Activated T-helper 1 cell treated with anti-CD3 and anti-CD28 coated beads, Interleukin-12 subunit alpha, Interleukin-12 subunit beta, Interleukin-2, Interleukin-4 antibody, amounts not matched to agents 30 ng/mL and 10 ng/mL and 1 ng/mL, durations not matched to agents 14 hours and 24 hours and 36 hours (primary cell): ENCODE data around the gene ARHGAP30. TPM values are rescaled to one million over a fixed set of nuclear protein-coding genes. Genes with fewer than 3 reads are reported as not detected.
"Not testable (repeated sequence)": the region's sequence is repeated elsewhere in the genome, so short reads cannot be mapped to it uniquely, and the experiment has no call there.

Experiments used
- DNase-seq: peaks from one replicate; pipeline ENCODE4 v3.0.0; 2021; ENCODE audit warnings: low spot score
- H3K27ac Mint-ChIP-seq: one replicate; pipeline ENCODE4 v1.8.0; 2021; ENCODE audit warnings: mild to moderate bottlenecking, mixed read lengths
- H3K27me3 Mint-ChIP-seq: one replicate; pipeline ENCODE4 v1.8.0; 2022; ENCODE audit warnings: mild to moderate bottlenecking, moderate library complexity, mixed read lengths; ENCODE audit not compliant: insufficient read depth
- H3K36me3 Mint-ChIP-seq: one replicate; pipeline ENCODE4 v1.8.0; 2021; ENCODE audit warnings: low read depth, mixed read lengths
- H3K4me1 Mint-ChIP-seq: one replicate; pipeline ENCODE4 v1.8.0; 2021; ENCODE audit warnings: low read depth, mixed read lengths
- H3K4me3 Mint-ChIP-seq: one replicate; pipeline ENCODE4 v1.8.0; 2021; ENCODE audit warnings: mild to moderate bottlenecking, moderate library complexity, mixed read lengths
- H3K9me3 Mint-ChIP-seq: one replicate; pipeline ENCODE4 v1.8.0; 2021; ENCODE audit warnings: mixed read lengths
- intact Hi-C: fragments of 100-400 bp; cut with micrococcal nuclease; formaldehyde crosslinking; loops from one replicate; pipeline ENCODE4 v1.15.1; 2024
- total RNA-seq: library from RNA; stranded (reverse); gene quantifications from 2 replicates; pipeline ENCODE4 v1.2.3, GENCODE V29; 2022

Gene ARHGAP30
- total RNA-seq, 1 donor from 2014 or later, result 149 TPM

DNA sequence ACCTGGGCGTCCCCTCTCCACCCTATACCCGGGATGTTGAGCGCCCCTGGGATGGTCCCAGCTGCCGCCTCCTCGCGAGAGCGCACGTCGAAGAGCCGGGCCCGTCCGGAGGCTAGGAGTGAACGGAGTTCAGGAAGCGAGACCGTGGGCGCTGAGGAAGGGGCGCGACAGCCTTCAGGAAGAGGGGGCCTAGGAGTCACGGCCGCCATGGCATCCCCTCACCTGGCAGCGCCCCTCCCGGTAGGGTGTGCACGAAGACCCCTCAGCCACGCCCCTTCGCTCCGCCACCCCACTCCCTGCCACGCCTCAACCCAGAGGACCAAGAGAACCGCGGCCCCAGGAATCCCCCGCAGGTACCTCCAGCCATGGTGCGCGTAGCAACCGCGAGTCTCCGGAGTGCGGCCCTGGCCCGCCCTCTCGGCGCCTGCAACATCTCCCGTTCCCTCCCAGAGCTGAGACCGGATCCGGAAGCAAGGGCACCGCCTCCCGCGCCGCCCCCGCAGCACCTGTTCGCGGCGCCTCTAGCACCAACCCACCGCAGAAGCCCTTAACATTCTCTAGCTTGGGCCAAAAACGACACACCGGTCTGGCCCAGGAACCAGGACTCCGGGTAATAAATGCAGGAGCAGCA lies 31.1 kb downstream of the ARHGAP30 start, which contains the start of gene TSTD1:
TSS of gene TSTD1 (minus strand) at position 442 of the 631 bp plus-strand sequence. CDS start at position 367, 75 bp downstream.
- H3K4me3 Mint-ChIP-seq, result peak within 1 kb of the TSS; percentile 89
- peak within 1 kb of the TSS; percentile 93 for H3K27ac Mint-ChIP-seq
- intact Hi-C loops, result loop anchor here (1.0 to 2.0 kb wide), 4 partner anchors 8 to 80 kb away; partner anchors contain the start of genes F11R, NIT1 and PFDN2
- peak; percentile 83 for DNase-seq
- H3K9me3 Mint-ChIP-seq, result no peaks in the 10 kb centered on the region
- no peaks in the 10 kb centered on the region for H3K27me3 Mint-ChIP-seq
- peaks cover 42% of the 10 kb centered on the region for H3K4me1 Mint-ChIP-seq
- peaks cover 28% of the 10 kb centered on the region for H3K36me3 Mint-ChIP-seq

DNA sequence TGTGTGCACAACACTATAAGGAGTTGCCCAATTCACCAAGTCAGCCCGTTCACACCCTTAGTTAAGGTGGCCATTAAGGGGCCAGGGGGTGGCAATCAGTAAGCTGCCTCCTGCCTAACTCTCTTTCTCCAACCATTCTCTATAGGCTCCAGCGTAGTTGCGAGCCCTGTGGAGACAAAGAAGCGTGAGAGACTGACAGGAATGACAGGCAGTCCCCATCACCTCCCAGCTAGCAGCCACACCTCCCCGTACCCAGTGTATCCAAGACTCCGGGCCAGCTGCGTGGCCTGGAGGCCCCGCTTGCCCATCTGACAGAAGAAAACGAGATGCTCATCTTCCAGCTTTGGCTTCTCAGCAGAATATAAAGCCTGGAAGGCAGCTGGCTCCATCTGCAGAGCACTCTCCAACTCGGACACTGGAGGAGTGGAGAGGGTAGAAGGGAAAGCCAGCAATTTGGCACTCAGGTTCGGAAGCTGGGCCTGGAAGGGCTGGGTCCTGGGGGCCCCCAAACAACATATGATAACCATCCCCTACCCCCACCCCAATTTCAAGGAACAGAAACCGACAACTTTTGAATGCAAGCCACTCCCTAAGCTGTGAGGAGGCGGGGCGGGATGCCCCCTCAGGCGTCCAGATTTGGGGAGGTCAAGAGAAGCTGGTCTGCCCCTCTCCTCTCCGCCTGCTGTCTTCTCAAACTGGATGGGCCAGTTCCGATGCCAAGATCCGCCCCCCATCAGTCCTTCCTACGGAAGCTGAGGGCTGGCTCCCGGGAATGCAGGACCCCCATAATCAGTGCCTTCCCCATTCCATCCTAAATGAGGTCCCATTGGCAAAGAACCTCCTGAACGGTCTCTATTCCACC lies 31.8 kb downstream of the ARHGAP30 start:
- intact Hi-C loops, result loop anchor here (1.0 to 2.0 kb wide), 4 partner anchors 8 to 81 kb away; partner anchors contain the start of genes F11R, NIT1 and PFDN2
- Mint-ChIP-seq H3K9me3 (no peaks in the 10 kb centered on the region), H3K27ac (peak overlapping the region; percentile 58), H3K36me3 (peaks cover 28% of the 10 kb centered on the region), H3K4me3 (peak overlapping the region; percentile 89), H3K4me1 (peaks cover 40% of the 10 kb centered on the region), H3K27me3 (no peaks in the 10 kb centered on the region)
- no peak for DNase-seq

DNA sequence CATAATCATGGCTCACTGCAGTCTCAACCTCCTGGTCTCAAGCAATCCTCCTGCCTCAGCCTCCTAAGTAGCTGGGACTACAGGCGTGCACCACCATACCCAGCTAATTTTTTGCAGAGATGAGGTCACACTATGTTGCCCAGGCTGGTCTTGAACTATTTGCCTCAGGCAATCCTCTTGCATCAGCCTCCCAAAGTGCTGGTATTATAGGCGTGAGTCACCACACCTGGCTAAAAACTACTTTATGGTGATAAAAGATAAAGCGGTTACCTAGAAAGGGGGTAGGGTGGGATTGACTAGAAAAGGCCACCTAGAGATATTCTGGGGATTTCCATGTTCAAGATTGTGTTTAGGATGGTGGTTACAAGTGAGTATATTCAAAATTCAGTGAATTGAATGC lies 35.9 kb downstream of the ARHGAP30 start:
- H3K9me3 Mint-ChIP-seq, result no peaks in the 10 kb centered on the region
- no peak overlapping the region for H3K4me3 Mint-ChIP-seq
- no peak for DNase-seq
- H3K36me3 Mint-ChIP-seq, result peaks cover 12% of the 10 kb centered on the region
- H3K27ac Mint-ChIP-seq, result no peak overlapping the region
- intact Hi-C loops, result no loop called here
- no peaks in the 10 kb centered on the region for H3K27me3 Mint-ChIP-seq
- H3K4me1 Mint-ChIP-seq, result peaks cover 31% of the 10 kb centered on the region

DNA sequence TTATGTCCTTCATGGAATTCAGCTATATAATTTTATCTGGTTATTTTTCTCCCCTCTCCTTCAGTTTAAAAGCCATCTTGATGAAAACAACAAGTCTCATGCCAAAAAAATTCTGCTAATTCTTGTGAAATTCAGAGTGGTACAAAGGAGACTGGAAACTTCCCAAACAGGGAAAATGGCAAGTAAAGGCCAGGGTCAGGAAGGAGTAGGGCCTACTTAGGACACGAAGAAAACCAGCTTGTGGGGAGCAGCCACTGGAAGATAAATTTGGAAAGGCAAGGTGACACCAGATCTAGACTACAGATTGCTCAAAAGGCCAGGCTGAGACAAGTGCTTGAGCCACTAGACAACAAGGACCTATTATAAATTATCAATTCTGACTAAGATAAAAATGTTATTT lies 37.3 kb downstream of the ARHGAP30 start:
- intact Hi-C loops, result no loop called here
- Mint-ChIP-seq H3K4me3 (no peak overlapping the region), H3K36me3 (peaks cover 11% of the 10 kb centered on the region), H3K9me3 (no peaks in the 10 kb centered on the region), H3K27ac (peak overlapping the region; percentile 5), H3K4me1 (peaks cover 22% of the 10 kb centered on the region), H3K27me3 (no peaks in the 10 kb centered on the region)
- DNase-seq, result no peak

DNA sequence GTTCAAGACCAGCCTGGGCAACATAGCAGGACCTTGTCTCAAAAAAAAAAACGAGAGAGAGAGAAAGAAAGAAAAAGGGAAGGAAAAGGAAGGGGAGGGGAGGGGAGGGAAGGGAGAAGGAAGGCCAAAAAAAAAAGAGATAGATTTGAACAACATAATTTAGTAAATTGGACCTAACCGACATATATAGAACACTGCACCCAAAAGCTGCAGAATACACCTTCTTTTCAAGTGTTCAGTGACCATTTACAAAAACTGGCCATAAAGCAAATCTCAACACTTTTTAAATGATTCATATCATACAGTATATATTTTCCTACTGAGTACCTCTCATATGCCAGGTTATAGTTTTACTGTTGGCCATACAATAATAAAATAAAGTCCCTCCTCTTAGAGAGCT lies 37.8 kb downstream of the ARHGAP30 start:
- Mint-ChIP-seq H3K4me1 (peaks cover 22% of the 10 kb centered on the region), H3K36me3 (peaks cover 15% of the 10 kb centered on the region), H3K27me3 (no peaks in the 10 kb centered on the region), H3K27ac (no peak overlapping the region), H3K4me3 (no peak overlapping the region), H3K9me3 (peaks cover 5% of the 10 kb centered on the region)
- intact Hi-C loops, result no loop called here
- DNase-seq, result no peak

DNA sequence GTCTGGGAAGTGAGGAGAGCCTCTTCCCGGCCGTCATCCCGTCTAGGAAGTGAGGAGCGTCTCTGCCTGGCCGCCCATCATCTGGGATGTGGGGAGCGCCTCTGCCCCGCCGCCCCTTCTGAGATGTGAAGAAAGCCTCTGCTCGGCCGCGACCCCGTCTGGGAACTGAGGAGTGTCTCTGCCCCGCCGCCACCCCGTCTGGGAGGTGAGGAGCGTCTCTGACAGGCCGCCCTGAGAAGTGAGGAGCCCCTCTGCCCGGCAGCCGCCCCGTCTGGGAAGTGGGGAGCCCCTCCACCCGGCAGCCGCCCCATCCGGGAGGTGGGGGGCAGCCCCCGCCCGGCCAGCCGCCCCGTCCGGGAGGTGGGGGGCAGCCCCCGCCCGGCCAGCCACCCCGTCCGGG lies 40.2 kb downstream of the ARHGAP30 start:
- H3K4me3 Mint-ChIP-seq, intact Hi-C loops, H3K27ac Mint-ChIP-seq, H3K9me3 Mint-ChIP-seq, H3K27me3 Mint-ChIP-seq, DNase-seq: not testable (repeated sequence)
- H3K36me3 Mint-ChIP-seq, result peaks cover 16% of the 10 kb centered on the region
- peaks cover 26% of the 10 kb centered on the region for H3K4me1 Mint-ChIP-seq

DNA sequence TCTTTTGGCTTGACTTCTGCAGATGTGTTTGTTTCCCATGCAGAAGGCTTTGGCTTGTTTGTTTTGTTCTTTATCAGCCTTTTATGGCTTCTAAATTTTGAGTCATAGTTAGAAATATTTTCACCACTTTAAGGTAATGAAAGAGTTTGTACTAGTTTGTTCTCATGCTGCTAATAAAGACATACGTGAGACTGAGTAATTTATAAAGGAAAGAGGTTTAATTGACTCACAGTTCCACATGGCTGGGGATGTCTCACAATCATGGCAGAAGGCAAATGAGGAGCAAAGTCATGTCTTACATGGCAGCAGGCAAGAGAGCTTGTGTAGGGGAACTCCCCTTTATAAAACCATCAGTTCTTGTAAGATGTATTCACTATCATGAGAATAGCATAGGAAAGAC lies 42.7 kb downstream of the ARHGAP30 start:
- H3K4me1 Mint-ChIP-seq, result peaks cover 15% of the 10 kb centered on the region
- not testable (repeated sequence) for DNase-seq, H3K4me3 Mint-ChIP-seq

DNA sequence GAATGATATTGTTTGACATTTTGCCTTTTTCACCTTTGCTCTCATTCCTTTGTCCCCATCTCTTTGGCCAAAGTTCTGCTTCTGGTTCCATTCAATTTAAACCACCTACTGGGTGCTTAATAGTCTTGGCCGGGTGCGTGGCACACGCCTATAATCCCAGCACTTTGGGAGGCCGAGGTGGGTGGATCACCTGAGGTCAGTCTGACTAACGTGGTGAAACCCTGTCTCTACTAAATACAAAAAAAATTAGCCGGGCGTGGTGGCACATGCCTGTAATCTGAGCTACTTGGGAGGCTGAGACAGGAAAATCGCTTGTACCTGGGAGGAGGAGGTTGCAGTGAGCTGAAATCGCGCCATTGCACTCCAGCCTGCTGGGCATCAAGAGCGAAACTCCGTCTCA lies 47.3 kb downstream of the ARHGAP30 start:
- DNase-seq, H3K27me3 Mint-ChIP-seq, H3K27ac Mint-ChIP-seq, intact Hi-C loops, H3K36me3 Mint-ChIP-seq, H3K9me3 Mint-ChIP-seq: not testable (repeated sequence)
- H3K4me3 Mint-ChIP-seq, result peak overlapping the region; percentile 41
- H3K4me1 Mint-ChIP-seq, result peaks cover 43% of the 10 kb centered on the region

More for the DNA sequence above, 42.7 kb downstream of the ARHGAP30 start:
- intact Hi-C loops, H3K27me3 Mint-ChIP-seq, H3K9me3 Mint-ChIP-seq: not testable (repeated sequence)
- H3K27ac Mint-ChIP-seq, result peak overlapping the region; percentile 20
- peaks cover 11% of the 10 kb centered on the region for H3K36me3 Mint-ChIP-seq

DNA sequence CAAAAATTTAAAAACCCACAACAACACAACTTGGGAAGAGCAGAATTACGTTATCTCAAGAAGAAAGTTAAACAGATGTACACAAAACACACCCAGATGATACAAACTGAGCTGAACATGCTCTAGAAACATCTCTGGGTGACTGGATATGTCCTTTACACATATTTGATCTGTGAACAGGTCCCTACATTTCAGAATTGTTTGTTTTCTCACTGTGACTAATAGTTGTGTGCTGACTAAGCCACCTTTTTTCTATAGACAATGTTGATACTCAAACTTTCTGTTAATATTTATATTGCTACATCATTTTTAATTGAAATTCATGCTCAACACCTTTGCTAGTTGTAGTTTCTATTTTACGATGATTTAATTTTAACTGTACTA lies 47.7 kb downstream of the ARHGAP30 start:
- Mint-ChIP-seq H3K36me3 (peaks cover 4% of the 10 kb centered on the region), H3K27ac (peak overlapping the region; percentile 78), H3K4me3 (peak overlapping the region; percentile 91), H3K27me3 (peaks cover 2% of the 10 kb centered on the region), H3K4me1 (peaks cover 40% of the 10 kb centered on the region), H3K9me3 (peaks cover 3% of the 10 kb centered on the region)
- intact Hi-C loops, result loop anchor here (1.0 to 2.0 kb wide), 4 partner anchors 9 to 47 kb away; partner anchors contain the start of genes ARHGAP30 and TSTD1
- DNase-seq, result no peak

DNA sequence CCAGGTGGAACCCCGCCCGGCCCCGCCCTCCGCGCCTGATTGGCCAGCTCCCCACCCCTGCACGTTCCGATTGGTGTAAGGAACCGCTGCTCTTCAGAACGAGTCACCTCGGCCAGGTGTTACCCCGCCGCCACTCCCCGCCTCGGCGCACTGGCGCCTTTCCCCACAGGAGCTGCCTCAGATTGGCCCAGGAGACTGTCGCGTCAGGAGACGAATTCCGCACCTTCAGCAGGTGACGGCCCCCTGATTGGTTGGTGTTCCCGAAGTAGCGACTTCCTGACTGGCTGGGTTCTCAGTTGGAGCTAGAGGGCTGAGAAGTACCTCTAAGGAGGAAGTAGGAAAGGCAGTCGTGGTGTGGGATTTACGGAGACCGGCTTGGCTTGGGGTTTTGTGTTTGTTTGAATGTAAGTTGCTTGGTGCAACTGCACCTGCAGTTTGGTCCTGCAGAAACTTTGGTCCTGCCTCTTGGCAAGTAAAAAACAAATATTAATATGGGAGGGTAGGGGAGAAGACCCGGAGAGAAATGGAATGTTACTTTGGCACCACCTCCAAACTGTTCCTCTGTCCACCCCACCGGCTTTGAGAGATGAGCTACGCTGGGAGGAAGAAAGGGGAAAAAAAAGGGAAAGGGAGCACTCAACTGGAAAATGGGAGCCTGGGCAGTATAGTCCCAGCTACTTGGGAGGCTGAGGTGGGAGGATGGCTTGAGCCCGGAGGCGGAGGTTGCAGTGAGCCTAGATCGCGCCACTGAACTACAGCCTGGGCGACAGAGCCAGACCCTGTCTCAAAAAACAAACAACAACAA lies 48.3 kb downstream of the ARHGAP30 start:
- intact Hi-C loops, result loop anchor here (1.0 to 2.0 kb wide), 4 partner anchors 8 to 47 kb away; partner anchors contain the start of genes ARHGAP30 and TSTD1
- Mint-ChIP-seq H3K4me3 (peak overlapping the region; percentile 91), H3K27me3 (peaks cover 2% of the 10 kb centered on the region), H3K4me1 (peaks cover 35% of the 10 kb centered on the region), H3K36me3 (peaks cover 2% of the 10 kb centered on the region), H3K9me3 (no peaks in the 10 kb centered on the region), H3K27ac (peak overlapping the region; percentile 78)
- peak; percentile 76 for DNase-seq

DNA sequence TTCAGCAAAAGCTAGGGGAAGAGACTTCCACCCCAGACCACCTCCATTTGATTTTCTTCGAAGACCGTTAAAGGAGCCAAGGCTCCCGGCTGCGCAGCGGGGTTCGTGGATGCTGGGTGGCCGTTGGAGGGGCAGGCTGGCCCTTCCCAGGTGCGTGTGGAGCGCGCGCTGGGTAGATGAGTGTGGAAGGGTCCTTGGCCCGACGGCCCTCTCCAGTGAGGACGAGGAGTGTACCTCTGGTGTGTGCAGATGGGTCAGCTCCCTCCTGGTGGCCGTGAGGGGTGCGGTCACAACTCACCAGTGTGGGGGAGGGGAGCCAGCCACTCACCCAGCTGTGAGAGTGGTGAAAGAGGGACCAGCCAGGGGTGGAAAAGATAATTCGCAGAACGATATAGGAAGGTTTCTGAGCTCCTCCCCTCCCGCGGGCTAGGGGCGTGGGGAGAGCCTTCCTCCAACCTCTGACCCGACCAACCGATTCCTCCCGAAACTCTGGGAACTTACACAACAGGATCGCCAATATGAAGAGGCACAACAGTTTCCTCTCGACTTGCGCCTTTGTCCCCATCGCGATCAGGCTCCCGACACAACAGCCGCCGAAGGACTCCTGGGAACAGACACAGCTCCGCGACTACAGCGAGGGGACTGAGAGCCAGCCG lies 49.1 kb downstream of the ARHGAP30 start, which contains the start of gene F11R:
TSS of gene F11R (minus strand) at position 644 of the 656 bp plus-strand sequence. CDS start at position 565, 79 bp downstream.
- Mint-ChIP-seq H3K9me3 (no peaks in the 10 kb centered on the region), H3K4me3 (peak within 1 kb of the TSS; percentile 91), H3K4me1 (peaks cover 35% of the 10 kb centered on the region), H3K36me3 (peaks cover 2% of the 10 kb centered on the region), H3K27me3 (peaks cover 2% of the 10 kb centered on the region), H3K27ac (peak within 1 kb of the TSS; percentile 78)
- intact Hi-C loops, result loop anchor here (1.0 to 2.0 kb wide), 4 partner anchors 7 to 48 kb away; partner anchors contain the start of genes ARHGAP30 and TSTD1
- DNase-seq, result no peak
